RWPE1 (cell line): ENCODE results near the gene RYR3.

Experiments
- CTCF ChIA-PET: fragments of 350-600 bp; sonication (Branson Sonifier 250); formaldehyde crosslinking; extraction: SDS; loops from one replicate; lab custom pipeline; 2021; lab: Yijun Ruan, JAX
- POLR2A ChIA-PET: fragments of 400-600 bp; formaldehyde crosslinking; extraction: SDS; loops from one replicate; lab custom pipeline; 2020; ENCODE audit warnings: antibody characterized with exemption; ENCODE audit not compliant: low non-redundant PET; lab: Yijun Ruan, JAX
- DNase-seq: peaks from one replicate; pipeline ENCODE4 v3.0.0; 2012; ENCODE audit warnings: low spot score
- H3K27ac ChIP-seq: fragments of 450-650 bp; 2 replicates; pipeline ENCODE4 v1.5.1; 2017
- TF ChIP-seq, protein P1 (sequence below): fragments of 450-650 bp; conservative IDR thresholded peaks from 2 replicates; pipeline ENCODE4 v1.5.1; 2017; ENCODE audit warnings: low read depth, mild to moderate bottlenecking

RYR3 gene

DNA sequence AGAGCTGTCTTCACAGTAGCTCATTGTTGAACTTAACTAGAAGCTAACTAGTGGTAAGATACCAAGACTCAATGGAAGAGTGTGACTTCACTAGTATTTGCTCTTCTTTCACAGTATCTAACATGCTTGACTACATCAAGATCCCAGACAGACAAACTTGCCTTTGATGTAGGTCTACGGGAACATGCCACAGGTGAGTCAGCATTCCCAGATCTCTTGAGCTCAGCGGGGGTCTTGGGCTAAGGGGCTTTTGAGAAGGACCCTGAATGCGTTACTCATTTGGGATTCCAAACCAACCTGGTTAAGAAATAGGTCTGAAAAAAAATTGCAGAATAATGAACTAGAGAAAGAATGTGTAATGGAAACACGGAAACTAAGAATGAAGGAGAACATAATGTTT, 222.4 kb downstream of the RYR3 start:
- TF ChIP-seq, protein P1, sequence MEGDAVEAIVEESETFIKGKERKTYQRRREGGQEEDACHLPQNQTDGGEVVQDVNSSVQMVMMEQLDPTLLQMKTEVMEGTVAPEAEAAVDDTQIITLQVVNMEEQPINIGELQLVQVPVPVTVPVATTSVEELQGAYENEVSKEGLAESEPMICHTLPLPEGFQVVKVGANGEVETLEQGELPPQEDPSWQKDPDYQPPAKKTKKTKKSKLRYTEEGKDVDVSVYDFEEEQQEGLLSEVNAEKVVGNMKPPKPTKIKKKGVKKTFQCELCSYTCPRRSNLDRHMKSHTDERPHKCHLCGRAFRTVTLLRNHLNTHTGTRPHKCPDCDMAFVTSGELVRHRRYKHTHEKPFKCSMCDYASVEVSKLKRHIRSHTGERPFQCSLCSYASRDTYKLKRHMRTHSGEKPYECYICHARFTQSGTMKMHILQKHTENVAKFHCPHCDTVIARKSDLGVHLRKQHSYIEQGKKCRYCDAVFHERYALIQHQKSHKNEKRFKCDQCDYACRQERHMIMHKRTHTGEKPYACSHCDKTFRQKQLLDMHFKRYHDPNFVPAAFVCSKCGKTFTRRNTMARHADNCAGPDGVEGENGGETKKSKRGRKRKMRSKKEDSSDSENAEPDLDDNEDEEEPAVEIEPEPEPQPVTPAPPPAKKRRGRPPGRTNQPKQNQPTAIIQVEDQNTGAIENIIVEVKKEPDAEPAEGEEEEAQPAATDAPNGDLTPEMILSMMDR = no peak
- no peak overlapping the region for H3K27ac ChIP-seq
- no peak for DNase-seq
- ChIA-PET CTCF (interaction anchor here (0.5 kb wide), 1 partner anchor 153 kb away, joined by 3 read pairs; no protein-coding TSS in a partner anchor), POLR2A (no interaction called here)

DNA sequence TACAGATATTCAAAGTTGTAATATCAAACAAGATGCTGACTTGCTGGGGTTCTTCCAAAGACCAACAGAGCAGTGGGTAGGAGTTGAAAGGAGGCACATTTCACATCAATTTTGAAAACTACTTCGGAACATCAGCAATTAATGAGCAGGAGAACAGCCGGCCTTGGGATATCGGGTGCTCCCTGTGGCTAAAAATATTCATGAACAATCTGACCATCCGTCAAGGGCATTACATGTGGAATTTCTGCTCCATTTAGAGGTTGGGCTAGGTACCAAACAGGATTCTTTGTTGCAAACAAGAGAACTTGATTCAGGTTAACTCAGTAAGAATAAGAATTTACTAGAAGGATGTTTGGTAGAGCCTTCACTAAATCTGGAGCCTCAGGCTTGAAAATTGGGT, 223.9 kb downstream of the RYR3 start:
- POLR2A ChIA-PET = no interaction called here
- CTCF ChIA-PET = interaction anchor here (0.7 kb wide), 1 partner anchor 125 kb away, joined by 3 read pairs; no protein-coding TSS in a partner anchor
- TF ChIP-seq, protein P1 = no peak
- no peak overlapping the region for H3K27ac ChIP-seq
- no peak for DNase-seq

DNA sequence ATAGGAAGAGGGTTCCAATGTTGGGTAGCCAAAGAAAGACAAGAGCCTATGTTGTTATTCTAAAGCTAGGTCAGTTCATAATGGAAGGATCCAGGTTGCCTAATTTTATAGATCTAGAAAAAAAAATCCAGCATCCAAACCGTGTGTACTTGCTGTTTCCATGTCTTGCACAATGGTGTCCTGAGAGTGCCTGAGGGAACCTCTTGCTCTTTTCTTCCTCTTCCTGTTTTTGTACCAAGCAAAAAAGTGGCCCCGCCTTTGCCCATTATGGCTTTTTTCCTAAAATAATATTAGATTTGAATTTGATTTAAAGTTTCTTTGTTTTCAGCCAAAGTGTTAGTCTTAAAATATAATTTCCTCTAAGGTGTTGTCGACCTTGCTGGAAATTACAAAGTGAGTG, 224.4 kb downstream of the RYR3 start:
- DNase-seq = no peak
- ChIA-PET POLR2A (no interaction called here), CTCF (no interaction called here)
- no peak overlapping the region for H3K27ac ChIP-seq
- TF ChIP-seq, protein P1 = no peak

DNA sequence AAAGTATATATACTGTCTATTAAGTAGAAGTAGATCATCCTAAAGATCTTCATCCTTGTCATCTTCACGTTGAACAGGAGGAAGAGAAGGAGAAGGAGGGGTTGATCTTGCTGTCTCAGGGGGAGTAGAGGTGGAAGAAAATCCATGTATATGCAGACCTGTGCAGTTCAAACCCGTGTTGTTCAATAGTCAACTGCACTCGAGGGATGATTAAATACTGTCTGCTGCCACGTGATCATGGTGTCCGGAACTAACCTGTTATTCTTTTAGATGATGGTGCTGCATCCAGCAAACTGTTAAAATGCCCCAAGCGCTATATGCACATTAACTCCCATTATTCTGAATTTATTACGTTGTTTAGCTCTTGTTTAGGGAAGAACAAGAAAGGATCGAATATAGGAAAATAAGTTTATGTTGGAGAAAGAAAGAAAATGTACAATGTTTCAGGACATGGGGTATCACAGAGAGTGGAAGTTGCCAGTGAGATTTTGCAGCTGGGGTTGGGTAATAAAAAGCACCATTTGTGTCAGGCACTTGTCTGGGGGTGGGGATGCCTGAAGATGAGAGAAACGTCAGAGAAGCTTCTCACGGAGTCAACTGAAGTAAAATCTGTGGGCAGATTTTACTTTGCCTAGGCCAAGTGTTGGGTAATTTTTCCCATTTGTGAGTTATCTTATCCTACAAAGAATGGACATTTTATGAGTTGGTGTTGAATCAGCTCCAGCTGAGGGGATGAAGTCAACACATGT, 229.2 kb downstream of the RYR3 start:
- no peak for DNase-seq
- POLR2A ChIA-PET = no interaction called here
- TF ChIP-seq, protein P1 = no peak
- no peak overlapping the region for H3K27ac ChIP-seq
- CTCF ChIA-PET = no interaction called here

DNA sequence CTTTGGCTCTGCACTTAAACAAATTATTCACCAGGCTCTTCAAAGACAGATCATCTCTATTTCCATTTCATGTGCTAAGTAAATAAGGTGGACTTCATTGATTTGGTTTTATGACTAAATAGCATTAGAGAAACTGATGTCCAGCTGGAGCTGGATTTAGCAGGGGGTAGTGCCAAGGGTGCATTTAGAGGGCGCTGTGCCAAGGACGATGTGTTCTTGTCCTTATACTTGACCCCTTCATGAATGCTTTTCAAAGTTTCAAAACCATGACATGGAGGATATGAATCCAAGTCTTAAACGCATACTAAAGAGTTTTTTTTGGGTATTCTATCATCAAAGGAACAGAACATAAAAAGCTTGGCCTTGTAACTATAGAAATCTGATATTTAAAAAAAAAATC, 233.2 kb downstream of the RYR3 start:
- H3K27ac ChIP-seq = no peak overlapping the region
- TF ChIP-seq, protein P1 = no peak
- ChIA-PET CTCF (interaction anchor here (0.6 kb wide), 1 partner anchor 105 kb away, joined by 4 read pairs; no protein-coding TSS in a partner anchor), POLR2A (no interaction called here)
- DNase-seq = no peak

DNA sequence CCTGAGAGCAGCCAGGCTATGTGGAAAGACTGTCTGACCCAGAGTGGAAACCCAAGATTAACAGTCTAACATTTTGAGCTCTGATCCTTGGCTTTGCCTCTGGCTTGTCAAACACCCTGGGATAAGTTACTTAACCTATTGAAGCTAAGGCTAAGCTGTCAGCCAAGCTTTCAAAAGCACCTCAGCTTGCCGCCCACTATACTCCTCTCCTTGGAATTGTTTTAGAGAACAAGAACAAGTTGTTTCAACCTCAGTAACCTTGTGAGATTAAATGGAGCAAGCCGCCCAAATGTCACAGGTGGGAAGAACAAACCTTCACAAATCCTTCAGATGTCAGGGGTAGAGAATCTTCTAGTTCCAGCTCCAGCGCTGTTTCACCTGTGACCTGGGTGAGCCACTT, 235.1 kb downstream of the RYR3 start:
- ChIA-PET CTCF (interaction anchor here (0.6 kb wide), 2 partner anchors 133 to 237 kb away, joined by 3 to 4 read pairs; no protein-coding TSS in a partner anchor), POLR2A (no interaction called here)
- DNase-seq = no peak
- TF ChIP-seq, protein P1 = no peak
- H3K27ac ChIP-seq = no peak overlapping the region
